Vagina (tissue), 2 donors: ENCODE measurements around the gene TEKT5.

Source experiments
- POLR2A ChIP-seq, 2 donors: fragments of 450-650 bp; IDR thresholded peaks; one replicate each; pipeline ENCODE4 v1.6.1; 2017; ENCODE audit warnings: antibody characterized with exemption in 2 of 2, mild to moderate bottlenecking in 2 of 2, moderate library complexity in 2 of 2
- TF ChIP-seq, protein P1 (sequence below), 3 experiments: fragments of 450-650 bp in 2 of 3; fragments of 200-600 bp in 1 of 3; sonication (generic) in 1 of 3; IDR thresholded peaks; one replicate each; pipeline ENCODE4 v1.5.1; 2017 to 2019; ENCODE audit warnings: antibody characterized with exemption in 3 of 3, mild to moderate bottlenecking in 2 of 3, moderate library complexity in 2 of 3

DNA sequence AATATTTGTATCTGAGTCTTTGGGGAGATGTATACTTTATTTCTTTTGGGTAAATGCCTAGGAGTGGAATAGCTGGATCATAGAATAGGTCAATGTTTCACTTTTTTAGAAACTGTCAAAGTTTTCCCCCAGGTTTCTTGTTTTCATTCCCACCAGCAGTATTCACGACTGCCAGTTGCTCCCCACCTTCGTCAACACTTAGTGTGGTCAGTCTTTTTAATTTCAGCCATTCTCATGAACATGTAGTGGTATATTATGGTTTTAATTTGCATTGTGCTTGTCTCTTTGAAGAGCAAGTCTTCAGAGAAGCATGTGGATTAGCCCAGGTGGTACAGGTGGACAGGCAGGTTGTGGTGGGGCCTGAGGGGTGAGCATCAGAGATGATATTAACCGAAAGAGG is 53.8 kb downstream of the TEKT5 start:
- no peak for TF ChIP-seq POLR2A (IDR thresholded peaks at IDR 0.05)
- TF ChIP-seq, protein P1, sequence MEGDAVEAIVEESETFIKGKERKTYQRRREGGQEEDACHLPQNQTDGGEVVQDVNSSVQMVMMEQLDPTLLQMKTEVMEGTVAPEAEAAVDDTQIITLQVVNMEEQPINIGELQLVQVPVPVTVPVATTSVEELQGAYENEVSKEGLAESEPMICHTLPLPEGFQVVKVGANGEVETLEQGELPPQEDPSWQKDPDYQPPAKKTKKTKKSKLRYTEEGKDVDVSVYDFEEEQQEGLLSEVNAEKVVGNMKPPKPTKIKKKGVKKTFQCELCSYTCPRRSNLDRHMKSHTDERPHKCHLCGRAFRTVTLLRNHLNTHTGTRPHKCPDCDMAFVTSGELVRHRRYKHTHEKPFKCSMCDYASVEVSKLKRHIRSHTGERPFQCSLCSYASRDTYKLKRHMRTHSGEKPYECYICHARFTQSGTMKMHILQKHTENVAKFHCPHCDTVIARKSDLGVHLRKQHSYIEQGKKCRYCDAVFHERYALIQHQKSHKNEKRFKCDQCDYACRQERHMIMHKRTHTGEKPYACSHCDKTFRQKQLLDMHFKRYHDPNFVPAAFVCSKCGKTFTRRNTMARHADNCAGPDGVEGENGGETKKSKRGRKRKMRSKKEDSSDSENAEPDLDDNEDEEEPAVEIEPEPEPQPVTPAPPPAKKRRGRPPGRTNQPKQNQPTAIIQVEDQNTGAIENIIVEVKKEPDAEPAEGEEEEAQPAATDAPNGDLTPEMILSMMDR (IDR thresholded peaks at IDR 0.05) = no peak
